ENCODE data around the gene UNC13C.

UNC13C gene

GRCh38 chr15:54017251-54017650, 39.0 kb downstream of the UNC13C start:
- no peaks in the 10 kb centered on the region for H3K27me3 ChIP-seq (ENCODE audit: insufficient read depth, low read depth)
- no peak overlapping the region for H3K27ac ChIP-seq
- H3K9ac ChIP-seq, result no peak overlapping the region
- H3K36me3 ChIP-seq (ENCODE audit: insufficient read depth), result no peaks in the 10 kb centered on the region
- no peaks in the 10 kb centered on the region for H4K20me1 ChIP-seq (ENCODE audit: insufficient read depth)
- no peak for TF ChIP-seq CTCF (conservative IDR thresholded peaks at IDR 0.05; ENCODE audit: low read depth, low read length)
- H3K4me3 ChIP-seq (IDR thresholded peaks at IDR 0.05; ENCODE audit: insufficient read depth, low read depth, low read length), result no peak overlapping the region
- H3K4me2 ChIP-seq, result no peak overlapping the region
- no peaks in the 10 kb centered on the region for H3K4me1 ChIP-seq (ENCODE audit: low read depth, poor library complexity, severe bottlenecking)
- H2AFZ ChIP-seq (ENCODE audit: low read depth), result no peak overlapping the region
- H3K79me2 ChIP-seq (ENCODE audit: insufficient read depth, low read depth), result no peaks in the 10 kb centered on the region

DNA sequence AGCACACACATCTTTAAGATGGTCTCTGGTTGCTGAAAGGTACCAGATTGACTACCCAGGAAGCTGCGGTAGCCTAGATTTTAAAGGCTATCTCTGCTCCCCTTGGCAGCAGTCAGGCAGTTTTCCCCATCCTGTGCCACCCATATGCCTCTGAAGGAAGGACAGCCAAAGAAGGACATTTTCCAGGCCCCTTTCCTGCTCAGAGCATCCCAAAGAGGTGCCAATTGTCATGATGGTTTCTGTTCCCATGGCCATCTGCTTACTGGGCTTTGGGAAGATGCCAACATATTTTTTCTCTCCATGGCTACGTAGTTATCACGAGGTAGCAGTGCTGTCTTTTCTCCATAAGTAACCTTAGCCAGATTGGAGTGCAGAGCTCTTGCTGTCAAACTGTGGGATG, 39.7 kb downstream of the UNC13C start:
- Histone ChIP-seq H2AFZ (ENCODE audit: low read depth) (no peak overlapping the region), H3K9ac (no peak overlapping the region), H3K4me2 (no peak overlapping the region), H4K20me1 (ENCODE audit: insufficient read depth) (no peaks in the 10 kb centered on the region), H3K27ac (no peak overlapping the region), H3K4me3 (IDR thresholded peaks at IDR 0.05; ENCODE audit: insufficient read depth, low read depth, low read length) (no peak overlapping the region), H3K27me3 (ENCODE audit: insufficient read depth, low read depth) (no peaks in the 10 kb centered on the region), H3K36me3 (ENCODE audit: insufficient read depth) (no peaks in the 10 kb centered on the region), H3K4me1 (ENCODE audit: low read depth, poor library complexity, severe bottlenecking) (no peaks in the 10 kb centered on the region), H3K79me2 (ENCODE audit: insufficient read depth, low read depth) (no peaks in the 10 kb centered on the region)
- TF ChIP-seq CTCF (conservative IDR thresholded peaks at IDR 0.05; ENCODE audit: low read depth, low read length), result no peak

GRCh38 chr15:54026258-54026657, 48.0 kb downstream of the UNC13C start:
- H2AFZ ChIP-seq (ENCODE audit: low read depth), result no peak overlapping the region
- no peak overlapping the region for H3K9ac ChIP-seq
- no peak overlapping the region for H3K4me2 ChIP-seq
- H3K36me3 ChIP-seq (ENCODE audit: insufficient read depth), result no peaks in the 10 kb centered on the region
- no peaks in the 10 kb centered on the region for H4K20me1 ChIP-seq (ENCODE audit: insufficient read depth)
- H3K79me2 ChIP-seq (ENCODE audit: insufficient read depth, low read depth), result no peaks in the 10 kb centered on the region
- no peak overlapping the region for H3K27ac ChIP-seq
- H3K27me3 ChIP-seq (ENCODE audit: insufficient read depth, low read depth), result no peaks in the 10 kb centered on the region
- H3K4me1 ChIP-seq (ENCODE audit: low read depth, poor library complexity, severe bottlenecking), result peaks cover 10% of the 10 kb centered on the region
- H3K4me3 ChIP-seq (IDR thresholded peaks at IDR 0.05; ENCODE audit: insufficient read depth, low read depth, low read length), result no peak overlapping the region
- TF ChIP-seq CTCF (conservative IDR thresholded peaks at IDR 0.05; ENCODE audit: low read depth, low read length), result no peak

DNA sequence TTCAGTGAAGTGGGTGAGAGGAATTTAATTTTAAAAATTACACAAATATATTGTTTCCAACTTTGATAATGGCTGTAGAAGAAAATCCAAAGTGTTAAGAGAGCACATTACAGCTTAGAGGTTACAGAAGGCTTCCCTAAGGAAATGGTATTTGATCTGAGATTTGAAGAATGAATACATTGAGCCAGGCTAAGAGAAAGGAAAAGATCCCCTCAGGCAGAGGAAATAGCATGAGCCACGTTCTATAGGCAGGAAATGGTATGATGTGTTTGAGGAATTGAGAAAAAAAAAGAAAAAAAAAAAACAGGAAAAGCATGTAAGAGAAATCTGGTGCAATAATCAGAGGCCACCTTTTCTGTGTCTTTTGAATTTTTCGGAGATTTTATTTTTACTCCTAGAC, 48.6 kb downstream of the UNC13C start:
- Histone ChIP-seq H3K9ac (no peak overlapping the region), H3K4me3 (IDR thresholded peaks at IDR 0.05; ENCODE audit: insufficient read depth, low read depth, low read length) (no peak overlapping the region), H3K36me3 (ENCODE audit: insufficient read depth) (no peaks in the 10 kb centered on the region), H3K4me2 (no peak overlapping the region), H4K20me1 (ENCODE audit: insufficient read depth) (no peaks in the 10 kb centered on the region), H2AFZ (ENCODE audit: low read depth) (no peak overlapping the region), H3K4me1 (ENCODE audit: low read depth, poor library complexity, severe bottlenecking) (peaks cover 10% of the 10 kb centered on the region), H3K79me2 (ENCODE audit: insufficient read depth, low read depth) (no peaks in the 10 kb centered on the region), H3K27me3 (ENCODE audit: insufficient read depth, low read depth) (no peaks in the 10 kb centered on the region), H3K27ac (no peak overlapping the region)
- no peak for TF ChIP-seq CTCF (conservative IDR thresholded peaks at IDR 0.05; ENCODE audit: low read depth, low read length)

DNA sequence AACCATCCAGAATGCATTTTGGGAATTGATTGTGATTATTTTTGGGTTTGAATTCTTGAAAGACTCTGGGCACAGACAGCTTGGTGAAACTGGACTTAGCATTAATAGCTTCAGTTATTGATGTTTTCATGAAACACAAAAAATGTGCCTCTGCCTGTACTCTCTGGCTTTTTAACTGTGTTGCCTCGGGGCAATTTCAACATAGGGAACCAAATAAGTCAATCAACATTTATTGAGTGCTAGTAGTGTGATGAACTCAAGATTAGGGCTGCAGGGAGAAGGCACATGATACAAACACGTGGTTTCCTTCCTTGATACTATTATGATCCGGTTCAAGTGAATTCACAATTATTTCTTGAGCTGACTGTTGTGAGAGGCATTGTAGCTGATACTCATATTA, 50.8 kb downstream of the UNC13C start:
- H3K79me2 ChIP-seq (ENCODE audit: insufficient read depth, low read depth), result no peaks in the 10 kb centered on the region
- TF ChIP-seq CTCF (conservative IDR thresholded peaks at IDR 0.05; ENCODE audit: low read depth, low read length), result no peak
- H2AFZ ChIP-seq (ENCODE audit: low read depth), result no peak overlapping the region
- no peaks in the 10 kb centered on the region for H3K27me3 ChIP-seq (ENCODE audit: insufficient read depth, low read depth)
- no peaks in the 10 kb centered on the region for H4K20me1 ChIP-seq (ENCODE audit: insufficient read depth)
- no peak overlapping the region for H3K27ac ChIP-seq
- no peak overlapping the region for H3K4me3 ChIP-seq (IDR thresholded peaks at IDR 0.05; ENCODE audit: insufficient read depth, low read depth, low read length)
- peaks cover 10% of the 10 kb centered on the region for H3K4me1 ChIP-seq (ENCODE audit: low read depth, poor library complexity, severe bottlenecking)
- no peaks in the 10 kb centered on the region for H3K36me3 ChIP-seq (ENCODE audit: insufficient read depth)
- H3K4me2 ChIP-seq, result no peak overlapping the region
- no peak overlapping the region for H3K9ac ChIP-seq

All from KMS-11 (cell line).